ENCODE measurements around the gene LRP3.
"Not testable (repeated sequence)": the region's sequence is repeated elsewhere in the genome, so short reads cannot be mapped to it uniquely, and the experiment has no call there.

The LRP3 gene

GRCh38 chr19:33193865-33194362 is at the start of gene LRP3:
Gene LRP3 (plus strand): TSS chr19:33194330. CDS start chr19:33194786, 456 bp downstream.
- peak; percentile 25 for DNase-seq

- no peak for DNase-seq
Measured at GRCh38 chr19:33146209-33146608, 47.9 kb upstream of the LRP3 start.

GRCh38 chr19:33147538-33147937 is 46.6 kb upstream of the LRP3 start:
- no peak for DNase-seq

- no peak for DNase-seq
Measured at GRCh38 chr19:33150852-33151518, 43.1 kb upstream of the LRP3 start.

- no peak for DNase-seq
Measured at GRCh38 chr19:33152176-33152575, 42.0 kb upstream of the LRP3 start.

GRCh38 chr19:33152625-33153024 is 41.5 kb upstream of the LRP3 start:
- not testable (repeated sequence) for DNase-seq

GRCh38 chr19:33154313-33154712 is 39.8 kb upstream of the LRP3 start:
- not testable (repeated sequence) for DNase-seq

GRCh38 chr19:33156334-33156733 is 37.8 kb upstream of the LRP3 start:
- DNase-seq = peak; percentile 61

GRCh38 chr19:33157906-33158305 is 36.2 kb upstream of the LRP3 start:
- no peak for DNase-seq

GRCh38 chr19:33158365-33158764 is 35.8 kb upstream of the LRP3 start:
- DNase-seq = no peak

- no peak for DNase-seq
Measured at GRCh38 chr19:33159149-33159548, 35.0 kb upstream of the LRP3 start.

GRCh38 chr19:33159893-33160292 is 34.2 kb upstream of the LRP3 start:
- no peak for DNase-seq

GRCh38 chr19:33161201-33161600 is 32.9 kb upstream of the LRP3 start:
- DNase-seq = no peak

- DNase-seq = no peak
Measured at GRCh38 chr19:33163481-33163880, 30.6 kb upstream of the LRP3 start.

GRCh38 chr19:33166037-33166436 is 28.1 kb upstream of the LRP3 start:
- DNase-seq = not testable (repeated sequence)

- no peak for DNase-seq
Measured at GRCh38 chr19:33167438-33167837, 26.7 kb upstream of the LRP3 start.

- DNase-seq = no peak
Measured at GRCh38 chr19:33168528-33168927, 25.6 kb upstream of the LRP3 start.

GRCh38 chr19:33171222-33171795 is 22.8 kb upstream of the LRP3 start:
- DNase-seq = no peak

GRCh38 chr19:33171916-33172359 is 22.2 kb upstream of the LRP3 start:
- peak; percentile 71 for DNase-seq

- DNase-seq = no peak
Measured at GRCh38 chr19:33174186-33174585, 19.9 kb upstream of the LRP3 start.

- DNase-seq = no peak
Measured at GRCh38 chr19:33175156-33175782, 18.9 kb upstream of the LRP3 start.

GRCh38 chr19:33175886-33176669 is 18.1 kb upstream of the LRP3 start:
- DNase-seq = peak; percentile 27

Data from fibroblast of skin of right quadriceps (primary cell).